RWPE2 (cell line): Measurements from ENCODE around the gene TENT5A.

Experiments
- ATAC-seq: fragments of 200-7000 bp; cut with Tn5 transposase; 3 replicates; pipeline ENCODE4 v1.9.1; 2021; ENCODE audit warnings: low read depth
- DNase-seq: peaks from one replicate; pipeline ENCODE4 v3.0.0-alpha.2; 2020; ENCODE audit warnings: low spot score
- H3K27ac ChIP-seq: fragments of 450-650 bp; 2 replicates; pipeline ENCODE4 v1.5.1; 2017; ENCODE audit warnings: mild to moderate bottlenecking; ENCODE audit not compliant: poor library complexity, severe bottlenecking
- H3K27me3 ChIP-seq: fragments of 250-450 bp; sonication (Bioruptor Pico); 2 replicates; pipeline ENCODE4 v1.5.1; 2021; ENCODE audit warnings: mild to moderate bottlenecking, moderate library complexity; ENCODE audit not compliant: insufficient read depth, poor library complexity, severe bottlenecking
- H3K36me3 ChIP-seq: fragments of 250-450 bp; sonication (Bioruptor Pico); 2 replicates; pipeline ENCODE4 v1.5.1; 2020; ENCODE audit warnings: low read depth, mild to moderate bottlenecking, moderate library complexity
- H3K4me1 ChIP-seq: fragments of 250-450 bp; sonication (Bioruptor Pico); 2 replicates; pipeline ENCODE4 v1.5.1; 2021; ENCODE audit warnings: mild to moderate bottlenecking, moderate library complexity; ENCODE audit not compliant: insufficient read depth, poor library complexity, severe bottlenecking
- H3K4me3 ChIP-seq: fragments of 250-450 bp; sonication (Bioruptor Pico); 2 replicates; pipeline ENCODE4 v1.5.1; 2021; ENCODE audit warnings: mild to moderate bottlenecking, moderate library complexity; ENCODE audit not compliant: severe bottlenecking
- H3K9me3 ChIP-seq: fragments of 250-450 bp; sonication (Bioruptor Pico); 2 replicates; pipeline ENCODE4 v1.5.1; 2021; ENCODE audit warnings: mild to moderate bottlenecking, moderate library complexity; ENCODE audit not compliant: severe bottlenecking
- CTCF ChIP-seq: fragments of 450-650 bp; IDR thresholded peaks from one replicate; pipeline ENCODE4 v1.5.1; 2017; ENCODE audit warnings: mild to moderate bottlenecking, moderate library complexity; ENCODE audit not compliant: poor library complexity, severe bottlenecking

TENT5A gene

GRCh38 chr6:81735756-81736380, 16.6 kb downstream of the TENT5A start:
- H3K36me3 ChIP-seq, result no peaks in the 10 kb centered on the region
- ATAC-seq (peak; percentile 74), DNase-seq (no peak)
- TF ChIP-seq CTCF, result no peak
- H3K4me1 ChIP-seq, result no peaks in the 10 kb centered on the region
- no peak overlapping the region for H3K4me3 ChIP-seq
- no peak overlapping the region for H3K27ac ChIP-seq
- no peaks in the 10 kb centered on the region for H3K9me3 ChIP-seq
- H3K27me3 ChIP-seq, result no peaks in the 10 kb centered on the region

- ATAC-seq, result no peak
- DNase-seq, result no peak
- no peak overlapping the region for H3K27ac ChIP-seq
These were observed 17.9 kb downstream of the TENT5A start for GRCh38 chr6:81734500-81735150.

GRCh38 chr6:81734081-81734480, 18.4 kb downstream of the TENT5A start:
- no peak for DNase-seq

More at GRCh38 chr6:81734500-81735150, 17.9 kb downstream of the TENT5A start:
- H3K27me3 ChIP-seq, result no peaks in the 10 kb centered on the region
- no peaks in the 10 kb centered on the region for H3K9me3 ChIP-seq
- no peak for TF ChIP-seq CTCF
- H3K4me3 ChIP-seq, result no peak overlapping the region
- no peaks in the 10 kb centered on the region for H3K36me3 ChIP-seq
- no peaks in the 10 kb centered on the region for H3K4me1 ChIP-seq

GRCh38 chr6:81731814-81732213, 20.7 kb downstream of the TENT5A start:
- TF ChIP-seq CTCF, result no peak
- Histone ChIP-seq H3K4me1 (no peaks in the 10 kb centered on the region), H3K4me3 (no peak overlapping the region), H3K27me3 (no peaks in the 10 kb centered on the region), H3K9me3 (no peaks in the 10 kb centered on the region), H3K36me3 (no peaks in the 10 kb centered on the region), H3K27ac (no peak overlapping the region)
- DNase-seq, result no peak
- no peak for ATAC-seq

More at GRCh38 chr6:81734081-81734480, 18.4 kb downstream of the TENT5A start:
- H3K36me3 ChIP-seq, result no peaks in the 10 kb centered on the region
- H3K27me3 ChIP-seq, result no peaks in the 10 kb centered on the region
- H3K4me3 ChIP-seq, result no peak overlapping the region
- no peak overlapping the region for H3K27ac ChIP-seq
- no peaks in the 10 kb centered on the region for H3K9me3 ChIP-seq
- TF ChIP-seq CTCF, result peak; percentile 13
- no peak for ATAC-seq
- no peaks in the 10 kb centered on the region for H3K4me1 ChIP-seq

GRCh38 chr6:81727876-81728517, 24.5 kb downstream of the TENT5A start:
- ATAC-seq (no peak), DNase-seq (no peak)
- no peak for TF ChIP-seq CTCF
- H3K4me1 ChIP-seq, result no peaks in the 10 kb centered on the region
- no peaks in the 10 kb centered on the region for H3K36me3 ChIP-seq
- no peak overlapping the region for H3K27ac ChIP-seq
- H3K9me3 ChIP-seq, result no peaks in the 10 kb centered on the region
- no peaks in the 10 kb centered on the region for H3K27me3 ChIP-seq
- H3K4me3 ChIP-seq, result no peak overlapping the region
